OCI-LY1 (cell line): Measurements from ENCODE around the gene SIRPA.

Source experiments
- H2AFZ ChIP-seq: fragments of 200-600 bp; sonication (generic), shearing (Covaris generic); 2 replicates; pipeline ENCODE4 v1.6.0; 2014; ENCODE audit warnings: antibody characterized with exemption, mild to moderate bottlenecking, low read length
- H3F3A ChIP-seq: fragments of 200-600 bp; sonication (generic), shearing (Covaris generic); 2 replicates; pipeline ENCODE4 v1.6.0; 2014; ENCODE audit warnings: mild to moderate bottlenecking, antibody characterized with exemption, low read length, moderate library complexity; ENCODE audit not compliant: insufficient read depth
- H3K27ac ChIP-seq: fragments of 200-600 bp; sonication (generic); 2 replicates; pipeline ENCODE4 v1.5.1; 2014; ENCODE audit warnings: low read length, mixed run types, mild to moderate bottlenecking, low read depth; ENCODE audit not compliant: poor library complexity, severe bottlenecking
- H3K27me3 ChIP-seq: fragments of 200-600 bp; sonication (generic); 2 replicates; pipeline ENCODE4 v1.6.0; 2014; ENCODE audit warnings: antibody characterized with exemption, mild to moderate bottlenecking, low read length, moderate library complexity; ENCODE audit not compliant: insufficient read depth
- H3K36me3 ChIP-seq: fragments of 200-600 bp; sonication (generic); 2 replicates; pipeline ENCODE4 v1.6.1; 2014; ENCODE audit warnings: mild to moderate bottlenecking, antibody characterized with exemption, low read length, moderate library complexity, mixed read lengths; ENCODE audit not compliant: insufficient read depth
- H3K4me1 ChIP-seq: fragments of 200-600 bp; sonication (generic); 2 replicates; pipeline ENCODE4 v1.5.1; 2014; ENCODE audit warnings: mild to moderate bottlenecking, low read length, moderate library complexity; ENCODE audit not compliant: insufficient read depth, severe bottlenecking
- H3K4me2 ChIP-seq: fragments of 200-600 bp; sonication (generic), shearing (Covaris generic); 2 replicates; pipeline ENCODE4 v1.6.1; 2014; ENCODE audit warnings: low read length
- H3K4me3 ChIP-seq: fragments of 200-600 bp; sonication (generic); 2 replicates; pipeline ENCODE4 v1.5.1; 2014; ENCODE audit warnings: low read length, low read depth, mild to moderate bottlenecking, mixed read lengths; ENCODE audit not compliant: poor library complexity, severe bottlenecking
- H3K79me2 ChIP-seq: fragments of 200-600 bp; shearing (Covaris generic); 2 replicates; pipeline ENCODE4 v1.6.1; 2016; ENCODE audit warnings: mixed run types, low read length, mixed read lengths; ENCODE audit not compliant: insufficient read depth
- H3K9ac ChIP-seq: fragments of 200-600 bp; sonication (generic), shearing (Covaris generic); 2 replicates; pipeline ENCODE4 v1.6.1; 2014; ENCODE audit warnings: mild to moderate bottlenecking, low read length, mixed read lengths
- H3K9me2 ChIP-seq: fragments of 200-600 bp; sonication (generic), shearing (Covaris generic); 2 replicates; pipeline ENCODE4 v1.6.1; 2014; ENCODE audit warnings: low read depth, mild to moderate bottlenecking, low read length, mixed read lengths
- H3K9me3 ChIP-seq: fragments of 200-600 bp; shearing (Covaris generic); 2 replicates; pipeline ENCODE4 v1.6.1; 2014; ENCODE audit warnings: low read length, mixed read lengths
- H4K20me1 ChIP-seq: fragments of 200-600 bp; sonication (generic), shearing (Covaris generic); 2 replicates; pipeline ENCODE4 v1.6.0; 2016; ENCODE audit warnings: mild to moderate bottlenecking, low read length; ENCODE audit not compliant: insufficient read depth
- CTCF ChIP-seq: fragments of 200-600 bp; sonication (generic), shearing (Covaris generic); IDR thresholded peaks from 2 replicates; pipeline ENCODE4 v1.5.1; 2017; ENCODE audit warnings: mild to moderate bottlenecking, antibody characterized with exemption, low read length, moderate library complexity, mixed read lengths
- EZH2 ChIP-seq: fragments of 200-600 bp; sonication (generic), shearing (Covaris generic); IDR thresholded peaks from 2 replicates; pipeline ENCODE4 v1.8.0; 2017; ENCODE audit warnings: borderline replicate concordance, mixed run types, mild to moderate bottlenecking, antibody characterized with exemption, low read length, moderate library complexity, mixed read lengths

The SIRPA gene

DNA sequence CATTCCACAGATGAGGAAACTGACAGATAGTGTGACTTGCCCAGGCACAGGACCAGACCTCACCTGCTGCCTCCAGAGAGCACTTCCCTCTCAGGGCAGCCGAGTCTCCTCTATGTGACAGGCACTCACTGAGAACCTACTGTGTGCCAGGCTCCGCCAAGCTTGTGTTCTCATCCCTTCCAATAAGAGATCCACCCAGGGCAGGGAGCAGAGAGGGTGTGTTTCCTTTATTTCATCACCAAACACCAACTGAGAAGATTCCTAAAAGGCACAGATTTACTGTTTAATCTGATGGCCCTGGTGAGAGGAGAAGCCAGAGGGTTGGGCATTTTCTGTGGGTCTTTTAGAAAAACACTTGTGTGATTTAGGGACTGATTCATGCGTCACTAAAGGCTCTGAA is 20.5 kb downstream of the SIRPA start:
- no peak overlapping the region for H3K4me2 ChIP-seq

GRCh38 chr20:1917786-1918185 is 22.6 kb downstream of the SIRPA start:
- Histone ChIP-seq H3K9me2 (no peaks in the 10 kb centered on the region), H3K27me3 (no peaks in the 10 kb centered on the region; the same call in 1 of the 2 replicates), H3K4me2 (no peak overlapping the region), H3K36me3 (no peaks in the 10 kb centered on the region), H2AFZ (no peak overlapping the region), H4K20me1 (no peaks in the 10 kb centered on the region), H3F3A (no peaks in the 10 kb centered on the region), H3K4me1 (no peaks in the 10 kb centered on the region), H3K9ac (no peak overlapping the region), H3K9me3 (no peaks in the 10 kb centered on the region), H3K4me3 (no peak overlapping the region), H3K79me2 (no peaks in the 10 kb centered on the region), H3K27ac (no peak overlapping the region)
- TF ChIP-seq CTCF (no peak), EZH2 (no peak)

More for the DNA sequence above, 20.5 kb downstream of the SIRPA start:
- no peak overlapping the region for H3K27ac ChIP-seq
- H3K4me3 ChIP-seq: no peak overlapping the region
- no peaks in the 10 kb centered on the region for H4K20me1 ChIP-seq
- TF ChIP-seq EZH2: no peak
- no peak for TF ChIP-seq CTCF
- H3K36me3 ChIP-seq: no peaks in the 10 kb centered on the region
- H2AFZ ChIP-seq: no peak overlapping the region
- H3K79me2 ChIP-seq: no peaks in the 10 kb centered on the region
- no peaks in the 10 kb centered on the region for H3K9me2 ChIP-seq
- H3F3A ChIP-seq: no peaks in the 10 kb centered on the region
- H3K9ac ChIP-seq: no peak overlapping the region
- no peaks in the 10 kb centered on the region; the same call in 1 of the 2 replicates for H3K27me3 ChIP-seq
- no peaks in the 10 kb centered on the region for H3K9me3 ChIP-seq
- no peaks in the 10 kb centered on the region for H3K4me1 ChIP-seq

DNA sequence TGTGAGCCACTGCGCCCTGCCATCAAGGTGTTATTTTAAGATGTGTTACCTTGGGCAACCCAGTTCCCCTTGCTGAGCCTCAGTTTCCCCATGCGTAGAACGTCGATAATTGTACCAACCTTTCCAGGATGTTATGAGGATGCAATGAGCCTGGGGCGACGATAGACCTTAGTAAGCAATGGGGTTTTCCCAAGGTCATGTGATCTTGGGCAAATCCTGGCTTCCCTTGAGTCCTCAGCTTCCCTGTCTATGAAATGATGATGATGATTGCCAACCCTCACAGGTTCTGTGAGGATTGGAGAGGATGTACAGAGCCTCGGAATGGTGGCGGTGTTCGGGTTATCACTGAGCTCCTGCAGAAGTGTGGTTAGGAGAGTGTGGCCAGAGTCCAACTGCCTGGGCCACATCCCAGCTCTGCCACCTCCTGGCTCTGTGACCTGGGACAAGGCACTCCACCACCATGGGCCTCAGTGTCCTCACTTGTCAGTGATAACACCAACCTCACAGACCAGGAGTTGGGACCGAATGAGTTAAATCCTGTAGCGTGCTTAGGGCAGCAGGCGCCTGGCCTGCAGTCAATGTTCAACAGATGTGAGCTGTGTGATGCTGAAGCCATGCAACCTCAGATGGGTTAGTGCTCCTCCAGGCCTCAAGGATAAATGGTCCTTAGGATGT is 23.4 kb downstream of the SIRPA start:
- TF ChIP-seq CTCF: no peak
- no peaks in the 10 kb centered on the region for H3K36me3 ChIP-seq
- no peaks in the 10 kb centered on the region for H3K4me1 ChIP-seq
- H3K79me2 ChIP-seq: no peaks in the 10 kb centered on the region
- no peaks in the 10 kb centered on the region for H4K20me1 ChIP-seq
- H3K27ac ChIP-seq: no peak overlapping the region
- no peak overlapping the region for H2AFZ ChIP-seq
- no peaks in the 10 kb centered on the region for H3F3A ChIP-seq
- H3K9me2 ChIP-seq: no peaks in the 10 kb centered on the region
- no peak overlapping the region for H3K4me3 ChIP-seq
- no peaks in the 10 kb centered on the region for H3K9me3 ChIP-seq
- H3K9ac ChIP-seq: no peak overlapping the region
- no peak overlapping the region for H3K4me2 ChIP-seq
- no peaks in the 10 kb centered on the region; the same call in 1 of the 2 replicates for H3K27me3 ChIP-seq
